Fibroblast of skin of left quadriceps (primary cell): ENCODE measurements around the gene AOAH.
"Not testable (repeated sequence)": the region's sequence is repeated elsewhere in the genome, so short reads cannot be mapped to it uniquely, and the experiment has no call there.

Experiments
- DNase-seq, 2 experiments: peaks; one replicate each; pipeline ENCODE4 v3.0.0-alpha.2; 2013; ENCODE audit warnings: low read depth in 2 of 2

The AOAH gene

DNA sequence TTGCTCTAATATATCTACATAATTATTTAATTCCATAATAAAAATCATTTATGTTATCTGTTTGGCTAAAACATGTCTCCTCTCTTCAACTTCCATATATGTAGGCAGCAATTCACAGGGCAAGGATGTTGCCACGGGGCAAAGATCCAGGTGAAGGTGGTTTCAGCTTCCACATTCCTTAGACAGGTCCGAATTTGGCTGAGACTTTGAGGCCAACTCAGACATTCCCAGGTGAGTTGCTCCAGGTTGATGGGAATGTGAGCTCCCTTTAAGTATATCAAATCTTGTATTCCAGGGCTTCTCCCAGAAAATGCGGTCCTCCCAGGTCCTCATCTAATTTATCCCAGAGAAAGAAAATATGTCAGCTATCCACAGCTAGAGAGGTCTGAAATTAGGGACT, 15.1 kb upstream of the AOAH start:
- no peak for DNase-seq

DNA sequence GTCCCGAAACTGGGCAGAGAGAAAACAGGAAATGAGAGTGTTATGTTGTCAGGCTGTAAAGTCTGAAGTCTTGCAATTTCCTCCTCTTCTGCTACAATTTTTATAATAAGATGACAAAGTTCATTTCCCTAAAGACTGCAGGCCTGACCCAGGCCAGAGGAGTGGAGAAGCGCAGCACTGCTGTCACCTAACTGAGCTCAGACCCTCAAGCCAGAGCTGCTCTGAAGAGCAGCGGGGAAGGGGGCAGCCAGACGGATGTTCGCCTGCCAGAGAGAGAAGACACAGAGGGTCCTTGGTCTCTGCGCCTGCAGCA, 12.6 kb upstream of the AOAH start:
- DNase-seq = no peak

DNA sequence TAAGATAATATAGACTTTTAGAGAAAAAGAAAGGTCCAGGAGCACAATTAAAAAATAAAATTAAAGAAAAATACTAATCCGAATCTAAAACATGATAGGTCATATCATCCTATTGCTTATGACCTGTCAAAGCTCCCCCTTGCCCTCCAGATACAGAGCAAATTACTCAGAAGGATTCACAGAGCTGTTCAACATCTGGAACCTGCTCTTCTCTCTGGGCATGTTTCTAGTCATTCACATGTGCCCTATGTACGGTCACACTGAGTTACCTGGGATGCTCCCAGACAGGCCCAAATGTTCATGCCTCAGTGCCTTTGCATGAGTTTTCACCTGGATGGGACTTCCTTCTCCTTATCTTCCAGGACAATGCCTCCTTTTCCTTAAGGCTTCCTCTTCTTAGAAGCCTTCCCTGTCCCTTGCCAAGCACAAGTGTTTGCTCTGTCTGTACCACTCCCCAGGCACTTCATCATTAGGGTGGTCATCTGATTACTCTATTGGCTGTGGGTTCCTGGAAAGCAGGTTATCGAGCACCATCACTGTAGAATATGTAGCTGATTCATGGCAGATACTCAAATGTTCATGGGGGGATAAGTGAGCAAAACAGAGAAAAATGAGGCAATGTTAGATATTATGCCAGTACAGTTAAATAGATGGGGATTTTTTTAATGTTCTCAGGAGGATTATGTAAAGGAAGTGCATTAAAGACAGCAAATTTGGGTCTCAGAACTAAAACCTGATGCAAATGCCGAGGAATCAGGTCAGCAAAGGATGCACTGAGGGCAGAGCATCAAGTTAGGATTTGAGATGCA, 12.0 kb upstream of the AOAH start:
- no peak for DNase-seq

DNA sequence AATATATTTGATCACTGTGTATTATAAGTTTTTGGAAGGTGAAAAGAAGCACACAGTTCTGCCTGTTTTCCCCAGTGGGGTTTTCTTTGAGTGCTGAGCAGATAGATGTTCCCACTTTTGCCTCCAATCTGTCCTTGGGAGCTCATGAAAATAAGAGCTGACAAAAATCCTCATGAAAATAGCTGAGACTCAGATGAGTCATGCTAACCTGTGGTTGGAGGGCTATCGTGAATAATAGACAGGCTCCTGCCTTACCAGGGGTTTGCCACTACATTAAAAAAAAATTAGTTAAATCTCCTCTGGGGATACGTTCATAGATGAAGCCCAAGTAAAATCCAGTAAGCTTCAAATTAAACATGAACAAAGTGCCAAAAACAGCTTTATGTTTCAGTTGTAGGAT, 10.9 kb upstream of the AOAH start:
- no peak for DNase-seq

DNA sequence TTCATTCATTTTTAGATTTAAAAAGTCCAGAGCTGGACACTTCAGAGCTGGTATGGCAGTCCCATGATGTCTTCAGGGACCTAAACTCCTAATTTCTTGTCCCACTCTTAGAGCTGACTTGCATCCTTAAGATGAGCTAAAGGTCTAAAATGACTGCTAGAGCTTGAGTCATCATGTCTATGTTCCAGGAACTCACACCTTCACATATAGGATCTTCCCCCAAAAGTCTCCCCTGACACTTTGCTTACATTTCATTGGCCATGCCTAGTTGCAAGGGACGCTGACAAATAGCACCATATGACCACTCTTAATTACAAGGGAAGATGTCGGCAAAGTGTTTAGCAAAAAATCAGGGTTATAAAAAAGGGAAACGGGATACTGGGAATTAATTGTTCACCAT, 10.4 kb upstream of the AOAH start:
- no peak for DNase-seq

DNA sequence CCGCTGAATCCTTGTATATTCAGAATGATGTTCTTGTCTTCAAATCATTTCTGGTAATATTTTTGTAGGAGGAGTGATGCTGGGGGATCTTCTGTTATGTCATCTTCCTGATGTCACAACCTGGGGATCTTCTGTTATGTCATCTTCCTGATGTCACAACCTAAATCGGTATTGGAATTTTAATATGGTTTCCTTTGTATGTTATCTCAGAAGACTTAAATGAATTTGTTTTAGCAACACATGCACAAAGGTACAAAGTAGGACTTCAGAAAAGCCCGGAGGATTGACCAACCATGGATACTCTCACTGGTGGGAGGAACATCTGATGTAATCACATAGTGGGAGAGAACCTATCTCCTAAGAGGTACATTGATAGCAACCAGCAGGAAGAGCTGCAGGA, 9.1 kb upstream of the AOAH start:
- DNase-seq = no peak

DNA sequence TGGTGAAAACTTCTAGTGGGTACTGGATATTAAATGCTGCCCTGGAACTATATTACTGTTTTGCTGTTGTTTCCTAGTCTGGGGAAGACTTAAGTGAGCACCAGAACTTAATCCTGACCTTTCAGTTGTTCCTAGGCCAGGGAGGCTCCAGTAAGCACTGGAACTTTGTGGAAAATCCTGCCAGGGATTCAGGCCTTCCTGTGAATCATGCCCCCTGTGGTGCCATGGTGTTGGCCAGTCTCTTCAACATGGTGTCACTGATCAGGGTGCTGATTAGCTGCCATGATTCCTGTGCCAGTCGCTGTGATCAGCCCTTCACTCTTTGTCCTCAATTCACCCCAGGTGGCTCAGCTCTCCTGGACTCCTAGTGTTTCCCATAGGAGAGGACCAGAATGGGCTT, 8.5 kb upstream of the AOAH start:
- no peak for DNase-seq

DNA sequence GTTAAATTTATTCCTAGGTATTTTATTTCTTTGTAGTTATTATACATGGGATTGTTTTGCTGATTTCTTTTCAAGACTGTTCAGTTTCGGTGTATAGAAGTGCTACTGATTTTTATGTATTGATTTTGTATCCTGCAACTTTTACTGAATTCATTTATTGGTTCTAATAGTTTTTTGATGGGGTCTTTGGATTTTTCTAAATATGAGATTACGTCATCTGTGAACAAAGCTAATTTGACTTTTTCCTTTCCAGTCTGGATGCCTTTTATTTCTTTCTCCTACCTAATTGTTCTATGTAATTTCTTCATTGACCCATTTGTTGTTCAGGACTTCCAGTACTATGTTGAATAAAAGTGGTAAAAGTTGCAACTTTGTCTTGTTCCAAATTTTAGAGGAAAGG, 5.8 kb upstream of the AOAH start:
- DNase-seq = no peak

DNA sequence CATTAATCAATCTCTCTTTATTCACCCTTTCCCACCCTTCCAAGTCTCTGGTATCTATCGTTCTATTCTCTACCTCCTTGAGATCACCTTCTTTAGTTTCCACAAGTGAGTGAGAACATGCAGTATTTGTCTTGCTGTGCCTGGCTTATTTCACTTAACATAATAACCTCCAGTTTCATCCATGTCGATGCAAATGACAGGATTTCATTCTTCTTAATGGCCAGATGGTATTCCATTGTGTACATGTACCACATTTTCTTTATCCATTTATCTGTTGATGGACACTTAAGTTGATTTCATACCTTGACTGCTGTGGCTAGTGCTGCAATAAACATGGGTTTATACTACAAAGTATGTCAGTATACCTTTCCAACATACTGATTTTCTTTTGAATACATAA, 3.8 kb upstream of the AOAH start:
- no peak for DNase-seq

DNA sequence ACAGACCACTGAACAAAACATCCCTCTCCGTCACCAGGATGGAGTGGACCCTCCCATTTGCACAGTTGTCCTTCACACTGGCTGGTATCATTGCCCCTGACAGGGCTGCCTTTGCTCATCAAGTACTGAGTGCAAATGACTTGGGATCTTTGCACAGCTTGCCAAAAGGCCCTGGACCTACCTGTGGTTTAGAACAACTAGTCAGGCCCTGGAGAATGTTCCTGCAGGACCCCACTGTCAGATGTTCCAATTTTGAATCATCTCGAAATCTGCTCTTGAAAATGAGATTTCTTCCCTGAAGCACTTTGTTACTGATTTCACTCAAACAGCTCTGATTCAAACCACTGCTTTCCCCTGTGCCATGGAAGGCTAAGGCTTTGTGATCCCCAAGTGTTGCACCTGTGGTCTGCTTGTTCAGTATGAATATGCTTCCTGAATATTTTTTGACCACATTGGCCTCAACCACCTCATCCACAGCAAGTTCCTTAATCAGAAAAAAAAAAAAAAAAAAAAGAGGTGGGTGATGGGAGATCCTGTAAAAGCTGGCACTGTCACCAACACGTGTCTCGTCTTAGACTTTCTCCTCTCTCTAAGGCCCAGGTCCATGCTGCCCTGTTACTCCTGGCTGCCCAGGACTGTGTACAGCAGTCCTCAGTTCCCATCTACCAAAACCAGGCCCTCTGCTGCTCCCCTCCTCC, 2.7 kb upstream of the AOAH start:
- DNase-seq = no peak

DNA sequence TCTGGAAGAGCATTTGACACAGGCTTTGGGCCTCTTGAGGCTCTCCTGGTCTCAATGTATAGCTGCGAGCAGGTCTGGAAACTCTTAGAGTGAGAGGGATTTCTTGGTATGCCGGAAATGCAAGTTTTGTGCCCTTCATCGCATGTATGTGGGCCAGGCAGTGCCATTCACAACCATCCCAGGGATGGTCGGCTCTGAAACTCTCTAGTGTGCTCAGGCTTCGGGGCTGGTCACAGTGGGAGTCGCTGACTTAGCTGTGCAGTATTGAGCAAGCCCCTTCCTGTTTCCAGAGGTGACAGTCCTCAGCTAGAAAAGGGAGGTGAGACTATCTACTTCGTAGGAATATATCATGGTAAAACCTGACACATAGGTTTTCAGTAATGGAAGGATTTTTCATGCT, 2.0 kb upstream of the AOAH start:
- no peak for DNase-seq

DNA sequence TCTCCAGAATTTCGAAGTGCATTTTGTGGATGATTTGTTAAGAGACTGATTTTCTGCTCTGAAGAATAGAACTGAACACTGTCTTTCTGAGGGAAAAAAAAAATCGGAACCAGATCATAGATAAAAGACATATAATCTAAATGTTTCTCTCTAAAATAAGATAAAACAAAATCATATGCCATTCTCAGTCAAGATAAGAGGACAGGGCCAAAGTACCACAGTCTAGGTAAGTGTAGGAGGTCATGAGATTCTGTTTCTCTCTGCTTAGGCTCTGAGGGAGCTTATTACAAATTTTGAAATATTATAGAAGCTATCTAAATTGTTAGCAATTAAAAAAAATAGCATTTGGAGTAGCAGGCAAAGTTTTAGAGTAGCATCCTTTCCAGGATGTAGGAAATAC, 702 bp upstream of the AOAH start:
- DNase-seq = no peak

DNA sequence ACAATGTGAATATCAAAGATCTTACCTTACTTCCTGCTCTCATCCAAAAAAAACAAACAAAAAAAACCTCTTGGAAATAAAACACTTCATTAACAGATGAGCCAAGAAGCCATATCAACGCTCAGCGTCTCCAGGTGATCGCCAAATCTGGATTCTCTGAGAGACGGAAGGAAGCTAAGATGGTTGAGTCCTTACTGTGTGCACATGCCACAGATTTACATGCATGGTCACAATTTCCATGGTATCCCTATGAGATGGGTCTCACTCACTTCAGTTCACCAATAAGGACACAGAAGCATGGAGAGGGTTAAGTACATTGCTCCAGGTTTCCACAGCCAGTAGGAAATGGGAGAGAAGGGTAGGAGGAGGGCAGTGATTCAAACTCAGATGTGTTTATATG, 1.0 kb downstream of the AOAH start:
- no peak for DNase-seq

DNA sequence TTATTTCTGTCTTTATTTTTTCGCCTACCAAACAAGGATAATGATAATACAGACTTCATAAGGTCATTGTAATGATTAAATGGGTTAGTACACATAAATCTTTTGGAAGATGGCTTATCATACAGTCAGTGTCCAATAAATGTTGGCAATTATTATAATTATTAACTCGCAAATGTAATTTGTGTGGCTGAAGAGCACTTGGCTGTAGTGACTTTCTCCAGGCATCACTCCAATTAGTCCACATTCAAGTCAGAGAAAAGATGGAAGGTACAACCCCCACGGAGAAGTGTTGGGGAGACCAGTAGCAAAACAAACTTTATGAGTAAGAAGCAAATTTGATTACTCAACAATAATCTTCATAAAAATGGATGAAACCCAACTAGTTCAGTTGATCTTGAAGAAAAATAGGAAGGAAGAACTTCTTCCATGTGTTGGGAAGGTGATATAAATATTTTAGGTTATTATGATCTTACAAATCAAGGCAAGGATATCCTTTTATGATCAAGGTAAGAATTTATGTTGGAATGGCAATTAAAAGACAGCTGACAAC, 5.1 kb downstream of the AOAH start:
- no peak for DNase-seq

DNA sequence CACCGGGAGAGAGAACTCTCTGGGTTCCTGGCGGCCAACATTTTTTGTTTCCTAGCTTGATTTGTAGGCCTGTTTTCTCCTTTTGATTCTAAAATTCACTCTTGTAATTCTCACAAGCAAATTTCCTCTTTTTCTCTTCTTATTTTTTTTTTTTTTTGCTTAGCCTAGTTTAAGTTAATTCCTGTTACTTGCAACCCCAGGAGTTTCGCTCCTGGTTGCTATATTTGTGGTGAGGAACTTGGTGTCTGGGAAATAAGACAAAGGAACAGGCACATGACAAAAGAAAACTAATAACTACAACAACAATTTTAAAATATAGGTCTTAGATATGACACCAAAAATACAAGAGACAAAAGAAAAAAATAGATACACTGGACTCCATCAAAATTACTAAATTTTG, 6.7 kb downstream of the AOAH start:
- no peak for DNase-seq

DNA sequence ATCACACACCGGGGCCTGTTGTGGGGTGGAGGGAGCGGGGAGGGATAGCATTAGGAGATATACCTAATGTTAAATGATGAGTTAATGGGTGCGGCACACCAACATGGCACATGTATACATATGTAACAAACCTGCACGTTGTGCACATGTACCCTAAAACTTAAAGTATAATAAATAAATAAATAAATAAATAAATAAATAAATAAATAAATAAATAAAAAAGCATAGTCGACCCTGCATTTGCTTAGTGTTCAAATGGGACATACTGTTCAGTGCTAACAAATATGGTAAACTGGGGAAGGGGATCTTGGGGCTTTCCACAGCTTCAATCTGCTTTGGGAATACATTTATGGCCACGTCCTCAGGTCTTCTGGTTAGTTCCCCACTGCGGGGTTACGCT, 7.5 kb downstream of the AOAH start:
- DNase-seq = not testable (repeated sequence)

DNA sequence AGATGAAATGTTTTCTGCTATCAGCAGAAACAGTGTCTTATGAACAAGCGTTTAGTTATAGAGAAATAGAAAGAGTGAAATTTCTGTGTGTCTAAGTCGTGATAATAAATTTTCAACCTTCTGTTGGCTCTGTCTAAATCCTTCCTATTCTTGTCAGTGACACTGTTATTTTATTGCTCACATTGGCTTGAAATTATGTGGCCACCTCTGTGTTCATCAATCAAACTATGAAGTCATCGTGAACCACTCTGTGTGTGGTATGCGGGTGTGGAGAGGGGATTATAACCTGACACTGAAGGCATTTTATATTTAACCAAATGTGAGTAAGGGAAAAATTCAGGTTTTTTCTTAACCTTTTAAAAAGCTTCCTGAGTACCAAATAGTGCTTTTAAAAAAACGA, 12.3 kb downstream of the AOAH start:
- DNase-seq = no peak

DNA sequence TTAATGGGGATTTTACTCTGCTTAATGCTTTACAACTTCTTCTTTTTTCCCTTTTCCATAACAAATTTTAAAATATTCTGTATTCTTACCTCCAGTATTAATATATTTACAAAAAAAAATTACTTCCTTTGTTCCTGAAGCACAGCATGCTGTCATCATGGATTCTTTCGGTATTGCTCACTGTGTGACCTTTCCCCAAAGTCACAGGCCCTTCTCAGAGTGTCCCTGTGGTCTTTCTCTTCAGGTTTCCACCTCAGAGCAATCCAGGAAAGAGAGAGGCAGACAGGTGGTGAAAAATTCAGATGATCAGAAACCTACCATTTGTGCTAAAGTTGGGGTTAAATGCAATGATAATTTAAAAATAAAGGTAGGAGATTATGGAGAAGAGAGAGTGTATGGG, 13.0 kb downstream of the AOAH start:
- no peak for DNase-seq

DNA sequence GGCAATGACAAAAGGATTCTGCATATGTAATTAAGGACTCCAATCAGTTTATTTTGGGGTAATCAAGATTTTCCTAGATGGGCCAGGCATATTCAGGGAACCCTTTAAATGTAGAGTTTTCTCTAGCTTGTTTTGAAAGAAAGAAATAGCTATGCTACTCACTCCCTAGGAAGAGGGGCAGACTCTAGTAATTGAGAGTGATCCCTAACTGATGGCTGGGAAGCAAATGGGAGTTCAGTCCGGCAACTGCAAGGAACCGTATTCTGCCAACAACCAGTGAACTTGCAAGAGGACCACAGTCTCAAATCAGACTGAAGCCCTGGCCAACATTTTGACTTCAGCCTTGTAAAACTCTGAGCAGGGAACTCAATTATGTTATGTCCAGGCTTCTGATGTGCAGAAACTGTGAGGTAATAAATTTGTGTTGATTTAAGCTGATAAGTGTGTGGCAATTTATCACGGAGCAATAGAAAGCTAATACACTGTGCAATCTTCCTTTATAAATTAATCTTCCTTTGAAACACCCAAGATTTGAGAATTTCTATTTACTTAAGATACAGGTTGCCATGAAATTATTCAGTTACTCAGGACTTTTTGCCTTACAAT, 14.0 kb downstream of the AOAH start:
- DNase-seq = no peak

DNA sequence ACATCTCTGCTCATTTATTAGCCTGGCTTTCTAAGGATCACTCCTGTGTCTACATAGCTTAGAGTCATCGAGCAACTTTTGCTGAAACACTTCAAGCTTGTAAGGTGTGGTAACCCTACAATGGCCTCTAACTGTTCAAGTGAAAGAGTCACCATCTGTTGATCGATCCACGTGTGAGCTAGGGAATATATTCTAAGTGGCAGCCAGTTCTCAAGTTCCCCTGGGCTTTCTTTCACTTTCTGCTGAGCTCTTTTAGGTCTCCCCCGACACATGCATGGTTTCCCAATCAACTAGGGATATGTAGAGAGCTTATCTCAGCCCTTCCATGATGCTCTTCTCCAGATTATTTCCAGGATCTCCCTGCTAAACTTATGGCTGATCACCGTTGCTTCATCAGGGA, 15.5 kb downstream of the AOAH start:
- DNase-seq = no peak

DNA sequence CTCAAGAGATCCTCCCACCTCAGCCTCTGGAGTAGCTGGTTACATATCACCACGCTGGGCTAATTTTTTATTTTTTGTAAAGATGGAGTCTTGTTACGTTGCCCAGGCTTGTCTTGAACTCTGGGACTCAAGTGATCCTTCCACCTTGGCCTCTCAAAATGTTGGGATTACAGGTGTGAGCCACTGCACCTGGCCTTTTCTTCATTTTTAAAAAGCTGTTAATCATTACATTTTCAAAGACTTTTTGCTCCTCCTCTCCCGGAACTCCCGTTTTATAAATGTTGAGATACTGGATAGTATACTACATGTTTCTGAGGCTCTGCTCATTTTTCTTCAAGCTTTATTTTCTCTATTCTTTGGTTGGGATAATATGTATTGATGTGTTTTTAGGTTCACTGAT, 16.4 kb downstream of the AOAH start:
- no peak for DNase-seq

DNA sequence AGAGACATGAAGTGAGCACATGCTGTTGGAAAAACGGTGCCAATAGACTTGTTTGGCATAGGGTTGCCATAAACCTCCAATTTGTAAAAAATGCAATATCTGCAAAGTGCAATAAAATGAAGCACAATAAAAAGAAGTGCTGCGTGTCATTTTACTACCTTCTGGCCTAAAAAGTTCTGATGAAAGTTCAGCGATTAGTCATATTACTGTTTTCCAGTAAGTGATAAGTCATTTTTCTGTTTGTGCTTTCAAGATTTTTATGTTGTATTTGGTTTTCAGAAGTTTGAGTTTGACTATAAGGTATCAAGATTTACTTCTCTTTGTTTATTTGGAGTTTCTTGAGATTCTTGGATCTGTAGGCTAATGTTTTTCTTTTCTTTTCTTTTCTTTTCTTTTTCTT, 16.8 kb downstream of the AOAH start:
- no peak for DNase-seq

DNA sequence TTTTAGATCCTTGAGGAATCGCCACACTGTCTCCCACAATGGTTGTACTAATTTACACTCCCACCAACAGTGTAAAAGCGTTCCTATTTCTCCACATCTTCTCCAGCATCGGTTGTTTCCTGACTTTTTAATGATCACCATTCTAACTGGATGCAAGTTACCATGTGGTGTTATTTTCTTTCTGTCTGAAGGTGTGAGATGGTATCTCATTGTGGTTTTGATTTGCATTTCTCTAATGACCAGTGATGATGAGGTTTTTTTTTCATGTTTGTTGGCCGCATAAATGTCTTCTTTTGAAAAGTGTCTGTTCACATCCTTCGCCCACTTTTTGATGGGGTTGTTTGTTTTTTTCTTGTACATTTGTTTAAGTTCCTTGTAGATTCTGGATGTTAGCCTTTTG, 20.4 kb downstream of the AOAH start:
- DNase-seq = not testable (repeated sequence)
